NCI-H1048 (cell line): ENCODE measurements around the gene KCNG4.

ENCODE experiments used
- DNase-seq: peaks from one replicate; lab custom pipeline; 2025; lab: John Stamatoyannopoulos, UW

Gene KCNG4

GRCh38 chr16:84266451-84266850 is 26.6 kb upstream of the KCNG4 start:
- DNase-seq = no peak

- DNase-seq = no peak
Measured at GRCh38 chr16:84262939-84263338, 23.1 kb upstream of the KCNG4 start.

GRCh38 chr16:84262031-84262430 is 22.2 kb upstream of the KCNG4 start:
- no peak for DNase-seq

GRCh38 chr16:84260766-84261554 is 21.1 kb upstream of the KCNG4 start:
- no peak for DNase-seq

- DNase-seq = no peak
Measured at GRCh38 chr16:84259691-84260090, 19.9 kb upstream of the KCNG4 start.

DNA sequence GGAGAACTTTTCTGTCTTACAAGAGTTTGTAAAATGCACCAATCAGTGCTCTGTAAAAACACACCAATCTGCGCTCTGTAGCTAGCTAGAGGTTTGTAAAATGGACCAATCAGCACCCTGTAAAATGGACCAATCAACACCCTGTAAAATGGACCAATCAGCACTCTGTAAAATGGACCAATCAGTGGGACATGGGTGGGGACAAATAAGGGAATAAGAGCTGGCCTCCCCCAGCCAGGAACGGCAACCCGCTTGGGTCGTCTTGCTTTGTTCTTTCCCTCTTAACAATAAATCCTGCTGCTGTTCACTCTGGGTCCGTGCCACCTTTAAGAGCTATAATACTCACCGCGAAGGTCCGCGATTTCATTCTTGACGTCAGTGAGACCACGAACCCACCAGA is 18.5 kb upstream of the KCNG4 start:
- DNase-seq = no peak

DNA sequence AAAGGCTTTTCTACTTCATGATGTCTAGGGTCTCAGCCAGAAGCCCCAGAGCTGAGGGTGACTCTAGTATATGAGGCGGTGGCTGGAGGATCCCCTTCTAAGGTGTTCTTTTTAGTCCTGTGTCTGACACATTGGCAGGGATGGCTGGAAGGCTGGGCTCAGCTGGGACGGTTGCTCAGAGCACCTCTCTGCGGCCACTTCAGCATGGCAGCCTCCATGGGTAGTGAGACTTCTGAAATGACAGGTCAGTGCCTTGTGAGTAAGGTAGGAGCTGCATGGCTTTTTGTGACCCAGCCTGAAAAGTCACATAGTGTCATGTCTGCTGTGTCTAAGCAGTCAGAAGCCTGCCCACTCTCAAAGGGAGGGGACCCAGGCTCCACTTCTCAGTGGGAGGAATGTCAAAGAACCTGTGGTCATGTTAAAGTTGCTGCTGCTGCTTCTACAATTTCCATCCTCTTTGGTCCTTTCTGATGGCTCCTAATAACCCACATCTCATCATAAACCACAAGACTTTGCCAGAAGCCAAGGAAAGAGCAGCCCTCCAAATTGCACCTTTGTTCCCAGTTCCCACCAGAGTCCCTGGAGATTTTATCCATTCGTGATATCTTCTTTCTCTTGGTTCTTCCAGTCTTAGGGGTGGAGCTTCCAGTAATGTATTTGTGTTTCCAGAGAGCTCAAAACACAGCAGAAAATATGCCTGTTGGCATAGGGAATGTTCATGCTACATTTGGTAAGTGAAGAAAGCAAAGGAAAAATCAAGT is 15.4 kb upstream of the KCNG4 start:
- no peak for DNase-seq

GRCh38 chr16:84254062-84254461 is 14.2 kb upstream of the KCNG4 start:
- no peak for DNase-seq

DNA sequence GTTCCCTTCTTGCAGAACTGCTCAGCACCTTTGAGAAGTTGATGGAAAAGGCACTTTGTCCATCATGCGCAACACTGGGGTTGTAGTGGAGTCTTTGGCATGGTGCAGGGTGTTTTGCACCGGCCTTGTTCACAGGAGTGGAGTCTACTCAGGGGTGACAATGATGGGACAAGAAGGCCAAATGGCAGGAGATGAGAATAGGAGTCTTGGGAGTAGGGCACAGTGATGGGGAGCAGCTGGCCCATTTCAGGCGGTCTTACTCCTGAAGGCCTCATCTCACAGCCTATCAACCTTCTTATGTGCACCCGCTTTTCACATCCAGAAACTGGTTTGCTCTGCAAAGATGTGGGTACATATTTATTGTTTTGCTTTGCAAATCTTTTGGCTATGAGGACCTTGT is 13.4 kb upstream of the KCNG4 start:
- no peak for DNase-seq

DNA sequence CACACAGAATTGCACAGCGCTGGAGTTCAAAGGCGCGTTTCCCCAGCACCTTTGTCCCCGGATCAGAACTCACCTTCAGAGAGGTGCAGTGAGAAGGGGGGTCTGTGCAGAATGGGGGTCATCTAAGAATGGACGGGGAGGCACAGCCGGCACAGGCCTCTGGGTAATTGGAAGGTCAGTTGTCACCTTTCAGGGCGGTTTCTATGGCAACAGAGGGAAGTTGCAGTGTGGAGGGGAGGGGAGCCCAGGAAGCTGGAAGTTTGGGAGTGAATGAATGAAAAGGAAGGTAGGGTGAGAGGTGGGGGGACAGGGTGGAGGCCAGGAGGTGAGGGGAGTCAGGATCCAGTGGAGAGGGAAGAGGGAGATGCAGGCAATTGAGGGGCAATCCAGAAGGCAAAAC is 12.4 kb upstream of the KCNG4 start:
- DNase-seq = no peak

GRCh38 chr16:84247844-84248243 is 8.0 kb upstream of the KCNG4 start:
- no peak for DNase-seq

DNA sequence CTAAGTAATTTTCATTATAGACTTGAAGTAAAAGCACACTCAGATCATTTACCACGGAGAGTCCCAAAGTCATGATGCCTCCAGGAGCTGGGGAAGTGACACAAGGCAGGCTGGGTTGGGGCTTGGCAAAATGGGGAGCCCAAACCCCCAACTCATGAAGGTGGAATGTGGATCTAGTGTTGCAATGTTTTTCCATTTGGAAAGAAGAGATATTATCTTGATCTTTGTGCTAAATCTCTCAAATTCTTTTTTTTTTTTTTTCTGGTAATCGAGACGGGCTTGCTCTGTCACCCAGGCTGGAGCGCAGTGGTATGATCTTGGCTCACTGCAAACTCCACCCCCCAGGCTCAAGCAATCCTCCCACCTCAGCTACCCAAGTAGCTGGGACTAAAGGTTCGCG is 7.5 kb upstream of the KCNG4 start:
- DNase-seq = no peak

- no peak for DNase-seq
Measured at GRCh38 chr16:84246679-84247077, 6.9 kb upstream of the KCNG4 start.

DNA sequence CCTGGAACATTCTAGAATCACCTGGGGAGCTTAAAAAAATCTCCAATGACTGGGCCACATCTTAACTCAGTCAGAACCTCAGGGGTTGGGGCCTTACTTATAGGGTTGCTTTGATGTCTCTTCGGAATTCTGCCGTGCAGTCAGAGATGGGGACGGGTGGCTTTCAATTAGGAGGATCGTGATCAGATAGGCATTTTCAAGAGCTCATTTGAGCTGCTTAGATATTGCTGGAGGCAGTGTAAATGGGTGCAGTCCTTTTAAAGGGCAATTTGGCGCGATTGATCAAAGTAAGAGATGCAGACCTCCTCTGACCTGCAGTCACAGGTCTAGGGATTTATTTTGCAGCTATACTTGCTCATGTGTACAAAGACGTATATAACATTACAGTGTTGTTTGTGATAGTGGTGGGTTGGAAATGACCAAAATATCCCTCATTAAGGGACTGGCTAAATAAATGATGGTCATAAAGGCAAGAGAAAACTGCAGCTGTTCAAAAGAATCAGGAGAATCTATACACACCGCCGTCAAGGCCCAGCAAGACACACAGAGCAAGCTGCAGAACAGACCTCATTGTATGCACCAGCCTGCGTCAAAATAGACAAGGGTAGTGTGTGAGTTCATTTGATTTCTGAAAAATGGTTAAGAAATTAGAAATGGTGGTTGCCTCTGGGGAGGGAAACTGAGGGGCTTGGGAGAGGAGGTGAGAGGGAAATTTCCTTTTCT is 6.3 kb upstream of the KCNG4 start:
- DNase-seq = no peak

GRCh38 chr16:84244728-84245127 is 4.9 kb upstream of the KCNG4 start:
- DNase-seq = no peak

DNA sequence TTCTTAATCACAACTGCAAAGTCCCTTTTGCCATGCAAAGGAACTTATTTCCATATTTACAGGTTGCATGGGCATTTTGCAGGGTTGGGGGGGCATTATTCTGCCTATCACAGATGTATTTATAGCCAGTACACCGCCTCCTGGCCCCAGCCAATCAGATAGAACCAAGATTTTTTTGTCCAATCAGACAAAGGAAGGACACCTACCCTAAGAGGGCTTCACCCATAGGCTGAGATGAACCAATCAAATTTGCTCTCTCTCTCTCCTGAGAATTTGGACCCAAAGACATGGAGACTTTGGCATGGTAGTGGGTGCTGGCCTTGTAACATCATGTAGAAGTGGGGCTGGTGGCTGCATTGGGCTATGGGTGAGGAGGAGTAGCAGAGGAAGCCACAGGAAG is 3.9 kb upstream of the KCNG4 start:
- DNase-seq = no peak

- no peak for DNase-seq
Measured at GRCh38 chr16:84242839-84243238, 3.0 kb upstream of the KCNG4 start.

GRCh38 chr16:84241778-84242177 is 2.0 kb upstream of the KCNG4 start:
- DNase-seq = no peak

GRCh38 chr16:84240455-84240854 is 643 bp upstream of the KCNG4 start:
- no peak for DNase-seq

DNA sequence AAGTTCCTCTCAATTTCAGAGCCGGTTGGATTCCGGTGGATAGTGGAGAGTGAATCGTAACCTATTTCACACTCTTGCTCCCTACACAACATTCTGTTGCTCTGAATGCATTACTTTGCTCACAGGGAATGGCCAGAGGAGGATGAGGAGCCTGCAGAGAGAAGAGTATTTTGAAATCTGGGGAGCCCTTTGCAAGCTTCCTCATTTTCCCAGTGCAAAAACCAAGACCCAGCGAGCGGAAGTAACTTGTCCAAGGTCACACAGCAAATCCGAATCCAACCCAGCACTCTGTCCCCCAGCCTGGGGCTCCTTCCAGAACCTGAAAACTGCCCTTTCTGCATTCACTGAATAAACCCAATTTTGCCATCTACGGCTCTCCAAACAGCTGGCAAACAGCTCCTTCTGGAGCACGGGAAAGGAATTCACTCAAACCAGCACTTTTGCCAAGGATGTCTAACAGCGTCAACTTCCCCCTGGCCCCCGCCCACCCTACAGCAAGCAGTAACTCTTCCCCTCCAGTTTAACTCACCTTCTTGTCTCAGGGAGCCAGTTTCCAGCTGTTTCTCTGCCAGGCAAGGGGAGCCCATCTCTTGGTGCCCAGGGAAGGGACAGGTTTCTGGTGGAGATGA is 557 bp downstream of the KCNG4 start:
- no peak for DNase-seq

DNA sequence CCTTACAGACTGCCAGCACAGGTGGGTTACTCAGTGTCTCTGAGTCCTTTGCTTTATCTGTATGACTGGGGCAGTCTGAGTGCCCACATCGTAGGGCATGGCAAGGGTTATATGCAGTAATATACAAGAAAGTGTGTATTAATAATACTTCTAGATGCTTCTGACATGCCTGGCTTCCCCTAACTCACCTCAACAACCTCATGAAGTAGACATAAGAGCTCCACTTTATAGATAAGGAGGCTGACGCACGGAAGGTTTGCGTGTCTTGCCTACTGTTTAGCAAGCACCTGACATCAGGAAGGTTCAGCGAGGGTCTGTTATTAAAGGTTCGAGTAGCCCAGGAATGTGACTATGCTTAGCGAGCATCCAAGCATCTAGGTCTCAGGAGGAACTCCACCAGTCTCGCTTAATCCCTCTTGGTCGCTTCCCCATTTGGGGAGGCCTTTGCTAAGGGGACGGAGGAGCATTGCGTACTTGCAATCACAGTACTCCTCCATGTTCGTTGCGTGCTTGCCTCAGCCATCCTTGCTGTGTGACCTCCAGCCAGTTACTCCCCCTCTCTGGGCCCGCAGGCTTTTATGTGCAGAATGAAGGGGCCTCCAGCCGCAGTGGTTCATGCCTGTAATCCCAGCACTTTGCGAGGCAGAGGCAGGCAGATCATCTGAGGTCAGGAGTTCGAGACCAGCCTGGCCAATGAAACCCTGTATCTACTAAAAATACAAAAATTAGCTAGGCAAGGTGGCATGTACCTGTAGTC is 1.6 kb downstream of the KCNG4 start:
- no peak for DNase-seq

- no peak for DNase-seq
Measured at GRCh38 chr16:84236671-84237070, 3.1 kb downstream of the KCNG4 start.
